Cerebellar cortex (tissue), 1 donor: ENCODE data around the gene ITGA11.
A peak's percentile ranks its signal among the peaks of the same experiment; 100 is the strongest.

ENCODE experiments used
- DNase-seq: peaks from one replicate; pipeline ENCODE4 v3.0.0-alpha.2; 2015; ENCODE audit warnings: low spot score

Gene ITGA11

GRCh38 chr15:68311464-68311835, 120.5 kb downstream of the ITGA11 start:
- no peak for DNase-seq

GRCh38 chr15:68310804-68311463, 121.0 kb downstream of the ITGA11 start:
- no peak for DNase-seq

- DNase-seq = no peak
Measured at GRCh38 chr15:68310178-68310803, 121.7 kb downstream of the ITGA11 start.

GRCh38 chr15:68309024-68309423, 122.9 kb downstream of the ITGA11 start:
- no peak for DNase-seq

GRCh38 chr15:68307131-68307928, 124.6 kb downstream of the ITGA11 start:
- no peak for DNase-seq

- DNase-seq = no peak
Measured at GRCh38 chr15:68305420-68305871, 126.5 kb downstream of the ITGA11 start.

GRCh38 chr15:68304589-68305337, 127.2 kb downstream of the ITGA11 start:
- peak; percentile 24 for DNase-seq

- no peak for DNase-seq
Measured at GRCh38 chr15:68303560-68304436, 128.2 kb downstream of the ITGA11 start.

GRCh38 chr15:68303134-68303533, 128.8 kb downstream of the ITGA11 start:
- no peak for DNase-seq

- DNase-seq = no peak
Measured at GRCh38 chr15:68302729-68303128, 129.2 kb downstream of the ITGA11 start.

GRCh38 chr15:68301301-68301700, 130.7 kb downstream of the ITGA11 start:
- DNase-seq = no peak

- DNase-seq = no peak
Measured at GRCh38 chr15:68300115-68300940, 131.6 kb downstream of the ITGA11 start.

GRCh38 chr15:68299436-68299835, 132.5 kb downstream of the ITGA11 start:
- DNase-seq = no peak

- DNase-seq = no peak
Measured at GRCh38 chr15:68298882-68299381, 133.0 kb downstream of the ITGA11 start.

GRCh38 chr15:68298336-68298735, 133.6 kb downstream of the ITGA11 start:
- no peak for DNase-seq

GRCh38 chr15:68295014-68295805, 136.8 kb downstream of the ITGA11 start:
- DNase-seq = no peak

- no peak for DNase-seq
Measured at GRCh38 chr15:68292967-68293366, 139.0 kb downstream of the ITGA11 start.

GRCh38 chr15:68292157-68292781, 139.7 kb downstream of the ITGA11 start:
- DNase-seq = no peak

GRCh38 chr15:68290715-68291114, 141.2 kb downstream of the ITGA11 start:
- DNase-seq = no peak
